ENCODE results near the gene ZDHHC8.

ZDHHC8 gene

GRCh38 chr22:20180245-20180630 lies 48.6 kb downstream of the ZDHHC8 start:
- peak; percentile 19; the same call in 1 of the 2 replicates for TF ChIP-seq CTCF (IDR thresholded peaks at IDR 0.05; ENCODE audit: borderline replicate concordance, insufficient read depth, low read depth, low read length)
- no peak overlapping the region for H3K4me3 ChIP-seq (ENCODE audit: low read depth, low read length)

- no peak overlapping the region for H3K4me3 ChIP-seq (ENCODE audit: low read depth, low read length)
- TF ChIP-seq CTCF (IDR thresholded peaks at IDR 0.05; ENCODE audit: borderline replicate concordance, insufficient read depth, low read depth, low read length), result no peak
These were observed 49.0 kb downstream of the ZDHHC8 start for GRCh38 chr22:20180640-20181039.

- TF ChIP-seq CTCF (IDR thresholded peaks at IDR 0.05; ENCODE audit: borderline replicate concordance, insufficient read depth, low read depth, low read length), result no peak
- no peak overlapping the region for H3K4me3 ChIP-seq (ENCODE audit: low read depth, low read length)
These were observed 49.7 kb downstream of the ZDHHC8 start for GRCh38 chr22:20181194-20181883.

- no peak overlapping the region for H3K4me3 ChIP-seq (ENCODE audit: low read depth, low read length)
- TF ChIP-seq CTCF (IDR thresholded peaks at IDR 0.05; ENCODE audit: borderline replicate concordance, insufficient read depth, low read depth, low read length), result no peak
These were observed 50.3 kb downstream of the ZDHHC8 start for GRCh38 chr22:20181884-20182236.

GRCh38 chr22:20182365-20182764 lies 50.8 kb downstream of the ZDHHC8 start:
- TF ChIP-seq CTCF (IDR thresholded peaks at IDR 0.05; ENCODE audit: borderline replicate concordance, insufficient read depth, low read depth, low read length), result no peak
- no peak overlapping the region for H3K4me3 ChIP-seq (ENCODE audit: low read depth, low read length)

- no peak overlapping the region for H3K4me3 ChIP-seq (ENCODE audit: low read depth, low read length)
- TF ChIP-seq CTCF (IDR thresholded peaks at IDR 0.05; ENCODE audit: borderline replicate concordance, insufficient read depth, low read depth, low read length), result no peak
These were observed 51.5 kb downstream of the ZDHHC8 start for GRCh38 chr22:20183101-20183500.

GRCh38 chr22:20183823-20184222 lies 52.2 kb downstream of the ZDHHC8 start:
- TF ChIP-seq CTCF (IDR thresholded peaks at IDR 0.05; ENCODE audit: borderline replicate concordance, insufficient read depth, low read depth, low read length), result no peak
- no peak overlapping the region for H3K4me3 ChIP-seq (ENCODE audit: low read depth, low read length)

Data from GM12875 (cell line).